Amniotic epithelial cell (primary cell): ENCODE data around the gene MED23.

ENCODE experiments used
- DNase-seq: peaks from one replicate; pipeline ENCODE4 v3.0.0-alpha.2; 2010; ENCODE audit warnings: low read depth

Gene MED23, protein sequence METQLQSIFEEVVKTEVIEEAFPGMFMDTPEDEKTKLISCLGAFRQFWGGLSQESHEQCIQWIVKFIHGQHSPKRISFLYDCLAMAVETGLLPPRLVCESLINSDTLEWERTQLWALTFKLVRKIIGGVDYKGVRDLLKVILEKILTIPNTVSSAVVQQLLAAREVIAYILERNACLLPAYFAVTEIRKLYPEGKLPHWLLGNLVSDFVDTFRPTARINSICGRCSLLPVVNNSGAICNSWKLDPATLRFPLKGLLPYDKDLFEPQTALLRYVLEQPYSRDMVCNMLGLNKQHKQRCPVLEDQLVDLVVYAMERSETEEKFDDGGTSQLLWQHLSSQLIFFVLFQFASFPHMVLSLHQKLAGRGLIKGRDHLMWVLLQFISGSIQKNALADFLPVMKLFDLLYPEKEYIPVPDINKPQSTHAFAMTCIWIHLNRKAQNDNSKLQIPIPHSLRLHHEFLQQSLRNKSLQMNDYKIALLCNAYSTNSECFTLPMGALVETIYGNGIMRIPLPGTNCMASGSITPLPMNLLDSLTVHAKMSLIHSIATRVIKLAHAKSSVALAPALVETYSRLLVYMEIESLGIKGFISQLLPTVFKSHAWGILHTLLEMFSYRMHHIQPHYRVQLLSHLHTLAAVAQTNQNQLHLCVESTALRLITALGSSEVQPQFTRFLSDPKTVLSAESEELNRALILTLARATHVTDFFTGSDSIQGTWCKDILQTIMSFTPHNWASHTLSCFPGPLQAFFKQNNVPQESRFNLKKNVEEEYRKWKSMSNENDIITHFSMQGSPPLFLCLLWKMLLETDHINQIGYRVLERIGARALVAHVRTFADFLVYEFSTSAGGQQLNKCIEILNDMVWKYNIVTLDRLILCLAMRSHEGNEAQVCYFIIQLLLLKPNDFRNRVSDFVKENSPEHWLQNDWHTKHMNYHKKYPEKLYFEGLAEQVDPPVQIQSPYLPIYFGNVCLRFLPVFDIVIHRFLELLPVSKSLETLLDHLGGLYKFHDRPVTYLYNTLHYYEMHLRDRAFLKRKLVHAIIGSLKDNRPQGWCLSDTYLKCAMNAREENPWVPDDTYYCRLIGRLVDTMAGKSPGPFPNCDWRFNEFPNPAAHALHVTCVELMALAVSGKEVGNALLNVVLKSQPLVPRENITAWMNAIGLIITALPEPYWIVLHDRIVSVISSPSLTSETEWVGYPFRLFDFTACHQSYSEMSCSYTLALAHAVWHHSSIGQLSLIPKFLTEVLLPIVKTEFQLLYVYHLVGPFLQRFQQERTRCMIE (N-terminal part only)

DNA sequence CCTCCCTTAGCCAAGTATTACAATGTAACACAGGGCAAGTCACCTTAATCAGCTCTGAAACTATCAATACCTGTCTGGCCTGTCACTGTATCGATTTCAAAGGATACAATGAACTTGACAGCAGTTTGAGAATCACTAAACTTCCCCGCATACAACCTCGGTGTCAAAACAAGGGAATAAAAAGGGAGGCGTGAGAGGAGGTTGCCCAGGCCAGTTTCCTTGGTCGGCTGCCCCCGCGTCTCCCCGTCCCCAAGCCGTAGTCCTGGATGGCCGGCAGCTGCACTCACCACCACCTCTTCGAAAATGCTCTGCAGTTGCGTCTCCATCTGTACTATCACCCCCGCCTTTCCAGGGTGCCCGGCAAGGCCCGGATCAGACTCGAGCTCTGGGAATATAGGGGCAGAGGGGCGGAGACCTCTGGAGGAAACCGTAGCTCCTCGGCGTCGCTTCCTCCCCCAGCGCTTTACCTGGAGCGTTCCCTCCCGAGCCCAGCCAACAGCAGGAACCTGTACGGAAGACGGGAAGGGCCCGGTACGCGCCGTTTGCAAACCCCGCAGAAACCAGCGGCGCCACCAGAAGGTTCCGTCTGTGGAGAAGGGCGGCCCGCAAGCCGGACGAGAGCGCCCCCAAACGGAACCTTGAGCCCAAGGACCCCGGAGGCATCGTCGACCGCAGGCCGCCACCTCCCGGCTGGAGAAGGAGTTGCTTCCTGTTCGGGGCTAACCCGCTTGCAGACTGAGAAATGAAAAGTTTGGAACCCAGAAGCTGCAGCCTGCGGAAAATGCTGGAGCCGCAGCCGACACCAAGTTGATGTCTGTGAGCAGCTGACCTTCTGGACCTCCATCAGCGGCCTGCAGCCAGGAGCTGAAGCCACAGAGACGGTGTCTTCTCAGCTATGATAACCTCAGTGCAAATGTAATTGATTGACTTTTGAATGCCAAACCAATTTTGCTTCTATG is at the start of gene MED23:
Gene MED23, minus strand, starts transcription at position 519 of the 959 bp plus-strand sequence. Its CDS starts 193 bp downstream, at position 326.
- DNase-seq: peak; percentile 93

GRCh38 chr6:131673184-131673583 is 45.1 kb upstream of the MED23 start:
- DNase-seq: no peak

GRCh38 chr6:131669891-131670290 is 41.8 kb upstream of the MED23 start:
- DNase-seq: no peak

DNA sequence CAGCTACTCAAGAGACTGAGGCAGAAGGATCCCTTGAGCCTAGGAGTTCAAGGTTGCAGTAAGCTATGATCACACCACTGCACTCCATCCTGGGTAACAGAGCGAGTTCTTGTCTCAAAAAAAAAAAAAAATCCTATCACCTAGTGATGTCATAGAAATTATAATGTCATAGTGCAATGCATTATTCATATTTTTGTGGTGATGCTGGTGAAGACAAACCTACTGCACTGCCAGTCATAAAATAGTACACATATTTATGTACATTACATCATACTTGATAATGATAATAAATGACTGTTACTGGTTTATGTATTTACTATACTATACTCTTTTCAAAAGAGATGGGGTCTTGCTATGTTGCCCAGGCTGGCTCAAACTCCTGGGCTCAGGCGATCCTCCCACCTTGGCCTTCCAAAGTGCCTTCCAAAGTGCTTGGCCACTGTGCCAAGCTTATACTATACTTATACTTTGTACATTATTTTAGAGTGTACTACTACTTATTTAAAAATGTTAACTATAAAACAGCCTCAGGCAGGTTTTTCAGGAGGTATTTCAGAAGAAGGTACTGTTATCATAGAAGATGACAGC is 35.6 kb upstream of the MED23 start:
- no peak for DNase-seq

DNA sequence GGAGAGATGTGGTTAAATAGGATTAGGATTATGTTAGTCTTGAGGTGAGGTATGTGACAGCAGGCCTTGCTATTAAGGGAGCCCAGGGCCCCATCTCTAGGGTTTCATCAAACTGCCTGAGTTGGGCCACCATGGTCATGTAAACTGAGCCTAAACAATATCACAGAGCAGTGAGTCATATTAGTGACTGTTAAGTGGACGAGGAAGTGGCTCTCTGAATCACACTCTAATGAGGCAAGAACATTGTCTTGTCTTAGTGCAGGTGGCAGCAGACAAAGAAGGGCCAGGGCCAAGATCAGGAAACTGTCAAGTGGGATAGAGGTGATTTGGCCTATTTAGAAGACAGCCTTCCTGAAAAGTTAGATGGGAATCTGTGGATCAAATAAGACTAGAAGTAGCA is 32.2 kb upstream of the MED23 start:
- peak; percentile 29 for DNase-seq

GRCh38 chr6:131658287-131658686 is 30.2 kb upstream of the MED23 start:
- DNase-seq: no peak

DNA sequence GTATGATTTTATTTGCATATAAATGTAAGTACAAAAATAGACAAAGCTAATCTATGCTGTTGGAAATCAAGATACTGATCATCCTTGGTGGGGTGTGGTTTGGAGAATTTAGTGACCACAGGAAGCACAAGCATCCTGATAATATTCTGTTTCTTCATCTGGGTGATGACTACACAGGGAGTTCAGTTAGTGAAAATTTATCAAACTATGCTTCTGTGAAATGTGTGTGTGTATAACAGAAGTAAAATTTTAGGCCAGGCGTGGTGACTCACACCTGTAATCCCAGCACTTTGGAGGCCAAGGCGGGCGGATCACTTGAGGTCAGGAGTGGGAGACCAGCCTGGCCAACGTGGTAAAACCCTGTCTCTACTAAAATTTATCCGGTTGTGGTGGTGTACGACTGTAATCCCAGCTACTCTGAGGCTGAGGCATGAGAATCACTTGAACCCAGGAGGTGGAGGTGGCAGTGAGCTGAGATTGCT is 29.6 kb upstream of the MED23 start:
- peak; percentile 97 for DNase-seq

DNA sequence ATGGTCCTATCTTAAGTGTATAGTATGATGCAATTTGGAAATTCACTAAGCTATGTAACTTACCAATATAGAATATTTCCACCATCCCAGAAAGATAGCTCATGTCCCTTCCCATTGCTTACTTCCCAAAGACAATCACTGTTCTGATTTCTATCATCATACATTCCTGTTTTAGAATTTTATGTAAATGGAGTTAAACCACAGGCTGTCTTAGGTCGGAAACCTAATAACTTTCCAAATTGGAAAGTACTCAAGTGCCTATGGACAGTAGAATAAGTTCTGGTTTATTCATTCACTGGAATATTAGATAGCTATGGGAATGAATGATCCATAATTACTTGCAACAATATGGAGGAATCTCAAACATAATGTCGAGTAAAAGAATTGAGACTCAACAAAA is 29.2 kb upstream of the MED23 start:
- no peak for DNase-seq

- DNase-seq: no peak
These were observed 28.6 kb upstream of the MED23 start for GRCh38 chr6:131656667-131657066.

GRCh38 chr6:131655951-131656350 is 27.9 kb upstream of the MED23 start:
- DNase-seq: no peak

DNA sequence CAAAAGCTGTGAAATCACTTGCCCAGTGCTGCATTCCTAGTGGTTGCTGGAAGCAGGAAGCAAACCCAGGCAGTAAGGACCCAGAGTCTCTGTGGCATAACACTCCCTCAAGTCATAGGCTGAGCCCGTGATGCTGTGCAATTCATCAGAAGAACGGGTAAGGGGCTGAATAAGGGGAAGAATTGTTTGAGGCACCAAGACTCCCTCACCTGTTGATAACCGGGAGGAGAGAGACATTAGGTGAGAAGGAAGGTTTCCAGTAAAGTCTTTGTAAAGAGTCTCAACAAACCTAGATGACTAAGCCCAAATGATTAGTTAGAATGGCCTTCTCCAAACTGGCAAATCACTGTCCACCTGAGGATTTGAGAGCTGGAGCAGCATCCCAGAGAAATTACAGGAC is 27.3 kb upstream of the MED23 start:
- DNase-seq: no peak

DNA sequence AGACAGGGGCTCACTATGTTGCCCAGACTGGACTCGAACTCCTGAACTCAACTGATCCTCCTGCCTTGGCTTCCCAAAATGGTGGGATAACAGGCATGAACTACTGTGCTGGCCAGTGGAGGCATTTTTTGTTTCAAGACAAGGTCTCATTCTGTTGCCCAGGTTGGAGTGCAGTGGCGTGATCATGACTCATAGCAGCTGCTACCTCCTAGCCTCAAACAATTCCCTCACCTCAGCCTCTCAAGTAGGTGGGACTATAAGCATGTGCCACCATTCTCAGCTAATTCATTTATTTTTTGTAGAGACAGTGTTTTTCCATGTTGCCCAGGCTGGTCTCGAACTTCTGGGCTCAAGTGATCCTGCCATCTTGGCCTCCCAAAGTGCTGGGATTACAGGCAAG is 26.3 kb upstream of the MED23 start:
- DNase-seq: no peak

- no peak for DNase-seq
These were observed 24.4 kb upstream of the MED23 start for GRCh38 chr6:131652472-131652871.

DNA sequence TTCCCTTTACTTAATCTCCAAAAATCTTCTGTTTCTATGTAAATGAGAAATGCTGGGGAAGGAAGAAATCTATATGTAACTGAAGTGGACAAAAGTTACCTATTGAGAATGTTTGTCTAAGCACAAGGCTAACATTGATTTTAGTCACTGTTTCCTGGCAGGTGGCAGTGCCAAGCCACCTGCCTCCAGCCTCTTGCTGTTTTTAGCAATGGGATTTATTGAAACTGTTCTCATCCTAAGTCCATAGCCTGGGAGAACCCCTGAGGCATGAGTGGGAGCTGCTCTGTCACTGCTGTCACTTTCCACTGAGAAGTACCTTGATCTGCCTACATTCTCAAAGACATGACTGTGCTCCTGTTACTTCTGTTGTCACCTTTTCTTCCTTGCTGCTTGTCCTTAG is 23.7 kb upstream of the MED23 start:
- no peak for DNase-seq

DNA sequence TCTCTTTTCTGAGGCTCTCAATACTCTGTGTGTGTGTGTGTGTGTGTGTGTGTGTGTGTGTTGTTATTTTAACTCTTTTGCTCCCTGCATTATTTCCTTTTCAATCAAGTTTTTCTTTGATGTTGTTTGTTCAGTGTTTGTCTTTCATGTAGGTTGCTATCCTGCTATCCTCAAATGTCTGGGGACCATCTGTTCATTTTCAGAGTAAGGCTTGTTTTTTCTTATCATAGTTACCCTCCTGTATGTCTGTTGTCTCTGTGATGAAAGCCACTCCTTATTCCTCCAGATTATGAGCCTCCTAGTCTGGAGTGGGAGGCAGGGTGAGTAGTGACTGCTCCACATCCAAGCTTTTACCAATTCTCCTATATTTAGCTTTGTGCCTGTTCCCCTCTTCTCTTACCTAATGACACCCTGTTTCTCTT is 18.2 kb upstream of the MED23 start:
- DNase-seq: no peak

GRCh38 chr6:131645846-131646245 is 17.8 kb upstream of the MED23 start:
- no peak for DNase-seq

DNA sequence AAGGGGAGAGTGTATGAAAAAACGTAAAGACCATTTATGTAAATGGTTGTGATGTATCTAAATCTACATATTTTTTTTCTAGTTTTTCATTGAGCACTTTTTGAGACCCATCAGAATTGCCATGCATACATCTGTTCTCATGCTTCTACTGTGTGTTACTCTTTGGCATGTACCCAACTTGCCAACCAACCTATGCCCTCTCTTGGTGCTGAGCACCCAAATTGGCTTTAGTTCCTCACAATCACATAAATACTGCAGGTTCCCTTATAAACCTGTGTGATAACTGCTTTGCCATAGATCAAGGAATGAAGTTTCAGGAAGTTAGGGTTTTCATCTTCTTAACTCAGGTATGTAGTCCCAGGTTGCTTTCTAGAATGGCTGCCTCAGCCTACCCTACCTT is 16.9 kb upstream of the MED23 start:
- no peak for DNase-seq

DNA sequence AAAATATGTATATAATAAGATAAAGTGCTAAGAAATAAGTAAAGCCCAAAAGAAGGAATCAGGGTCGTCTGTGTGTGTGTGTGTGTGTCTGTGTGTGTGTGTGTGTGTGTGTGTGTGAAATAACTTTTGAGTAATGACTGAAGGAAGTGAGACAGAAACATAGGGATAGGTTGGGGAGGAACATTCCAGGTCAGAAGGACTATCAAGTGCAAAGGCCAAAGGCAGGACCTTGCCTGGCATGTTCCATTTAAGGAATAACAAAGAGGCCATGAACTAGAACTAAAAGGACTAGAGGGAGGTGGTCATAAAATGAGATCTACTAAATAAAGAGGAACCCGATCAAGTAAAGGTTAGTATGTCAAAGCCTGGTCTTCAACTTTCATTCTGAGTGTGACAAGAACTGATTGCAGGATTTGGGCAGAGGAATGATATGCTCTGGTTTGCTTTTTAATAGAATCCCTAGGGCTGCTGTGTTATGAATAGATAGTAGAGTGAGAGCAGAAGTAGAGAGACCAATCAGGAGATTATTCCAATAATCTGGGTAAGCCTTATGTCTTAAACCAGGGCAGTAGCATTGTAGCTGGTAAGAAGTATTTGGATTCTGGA is 15.9 kb upstream of the MED23 start:
- no peak for DNase-seq

- DNase-seq: no peak
These were observed 15.1 kb upstream of the MED23 start for GRCh38 chr6:131642987-131643611.

DNA sequence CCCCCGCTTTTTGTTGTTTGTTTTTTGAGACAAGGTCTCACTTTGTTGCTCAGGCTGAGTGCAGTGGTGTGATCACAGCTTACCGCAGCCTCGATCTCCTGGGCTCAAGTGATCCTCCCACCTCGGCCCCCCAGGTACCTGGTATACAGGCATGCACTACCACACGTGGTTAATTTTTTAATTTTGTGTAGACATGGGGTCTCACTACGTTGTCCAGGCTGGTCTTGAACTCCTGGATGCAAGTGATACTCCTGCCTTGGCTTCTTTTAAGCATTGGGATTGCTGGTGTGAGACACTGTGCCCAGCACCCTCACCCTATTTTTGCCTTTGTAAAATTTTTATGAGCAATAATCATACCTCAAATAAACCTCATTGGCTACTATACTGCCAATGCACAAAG is 14.5 kb upstream of the MED23 start:
- DNase-seq: no peak
